ENCODE results near the gene IL16.

The IL16 gene

DNA sequence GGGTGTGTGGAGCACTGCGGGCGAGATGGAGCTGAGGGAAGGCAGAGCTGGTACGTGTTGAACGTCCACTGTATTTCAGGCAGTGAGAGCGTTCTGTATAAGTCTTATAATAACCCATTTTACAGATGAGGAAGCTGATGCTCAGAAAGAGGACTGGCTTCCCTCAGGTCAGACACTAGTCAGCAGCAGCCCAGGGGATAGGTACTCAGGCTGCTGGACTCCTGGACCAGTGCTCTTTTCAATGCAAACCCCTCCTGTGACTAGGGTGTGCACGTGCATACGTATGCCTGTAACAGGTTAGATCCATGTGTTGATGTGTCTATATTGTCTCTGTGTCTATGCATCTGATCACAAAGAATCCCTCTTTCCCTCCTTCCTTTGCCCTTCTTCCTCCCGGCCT is 8.3 kb upstream of the IL16 start:
- TF ChIP-seq RAD21 (IDR thresholded peaks at IDR 0.05; ENCODE audit: low read depth) (no peak), TEAD4 (IDR thresholded peaks at IDR 0.05) (no peak), CEBPB (IDR thresholded peaks at IDR 0.05) (no peak), FOXM1 (IDR thresholded peaks at IDR 0.05; ENCODE audit: borderline replicate concordance, low read depth) (no peak), TCF12 (IDR thresholded peaks at IDR 0.05; ENCODE audit: low read depth) (no peak)
- TF ChIP-seq, protein P1, sequence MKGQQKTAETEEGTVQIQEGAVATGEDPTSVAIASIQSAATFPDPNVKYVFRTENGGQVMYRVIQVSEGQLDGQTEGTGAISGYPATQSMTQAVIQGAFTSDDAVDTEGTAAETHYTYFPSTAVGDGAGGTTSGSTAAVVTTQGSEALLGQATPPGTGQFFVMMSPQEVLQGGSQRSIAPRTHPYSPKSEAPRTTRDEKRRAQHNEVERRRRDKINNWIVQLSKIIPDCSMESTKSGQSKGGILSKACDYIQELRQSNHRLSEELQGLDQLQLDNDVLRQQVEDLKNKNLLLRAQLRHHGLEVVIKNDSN (IDR thresholded peaks at IDR 0.05) = no peak

DNA sequence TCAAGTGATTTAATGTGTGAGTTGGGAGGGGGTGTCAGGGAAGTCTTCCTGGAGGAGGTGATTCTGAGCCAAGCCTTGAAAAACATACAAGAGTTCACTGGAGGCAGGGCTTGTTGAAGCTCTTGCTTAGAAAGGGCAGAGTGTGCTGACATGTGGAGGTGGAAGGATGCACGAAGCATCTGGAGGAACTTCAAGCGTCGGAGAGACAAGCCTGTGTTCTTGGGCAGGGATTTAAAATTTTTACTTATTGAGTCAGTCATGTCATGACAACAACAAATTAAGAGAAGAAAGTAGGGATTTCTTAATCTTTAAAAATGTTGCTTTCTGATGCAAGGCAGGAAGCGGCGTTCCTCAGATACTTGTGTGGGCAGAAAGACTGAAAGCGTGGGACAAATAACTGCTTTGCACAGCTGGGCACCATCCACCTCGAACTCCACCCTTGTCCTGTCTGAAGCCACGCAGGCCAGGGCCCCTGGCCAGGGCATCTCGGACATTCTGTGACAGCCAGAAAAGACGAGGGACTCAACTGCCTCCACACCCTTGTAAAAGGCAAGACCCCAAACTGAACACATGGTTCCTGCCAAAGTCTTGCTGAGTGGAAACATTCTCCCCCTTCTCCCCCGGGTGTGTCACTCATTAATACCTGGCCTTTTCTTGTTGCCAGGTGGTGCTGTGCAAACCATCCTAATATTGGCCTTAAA is 6.9 kb upstream of the IL16 start:
- TF ChIP-seq, protein P2, sequence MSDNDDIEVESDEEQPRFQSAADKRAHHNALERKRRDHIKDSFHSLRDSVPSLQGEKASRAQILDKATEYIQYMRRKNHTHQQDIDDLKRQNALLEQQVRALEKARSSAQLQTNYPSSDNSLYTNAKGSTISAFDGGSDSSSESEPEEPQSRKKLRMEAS (IDR thresholded peaks at IDR 0.05) = no peak
- TF ChIP-seq RAD21 (IDR thresholded peaks at IDR 0.05; ENCODE audit: low read depth) (no peak), CREB1 (IDR thresholded peaks at IDR 0.05; ENCODE audit: low read depth) (no peak), TCF12 (IDR thresholded peaks at IDR 0.05; ENCODE audit: low read depth) (no peak), EP300 (IDR thresholded peaks at IDR 0.05; ENCODE audit: borderline replicate concordance) (no peak), EGR1 (IDR thresholded peaks at IDR 0.05) (no peak), CEBPB (IDR thresholded peaks at IDR 0.05) (no peak), REST (IDR thresholded peaks at IDR 0.05; ENCODE audit: low read depth) (no peak), FOXM1 (IDR thresholded peaks at IDR 0.05; ENCODE audit: borderline replicate concordance, low read depth) (no peak), NFIC (IDR thresholded peaks at IDR 0.05) (no peak), TAF1 (IDR thresholded peaks at IDR 0.05; ENCODE audit: low read depth) (no peak), ZBTB7A (IDR thresholded peaks at IDR 0.05; ENCODE audit: low read depth) (no peak), YY1 (IDR thresholded peaks at IDR 0.05; ENCODE audit: low read depth) (no peak)

DNA sequence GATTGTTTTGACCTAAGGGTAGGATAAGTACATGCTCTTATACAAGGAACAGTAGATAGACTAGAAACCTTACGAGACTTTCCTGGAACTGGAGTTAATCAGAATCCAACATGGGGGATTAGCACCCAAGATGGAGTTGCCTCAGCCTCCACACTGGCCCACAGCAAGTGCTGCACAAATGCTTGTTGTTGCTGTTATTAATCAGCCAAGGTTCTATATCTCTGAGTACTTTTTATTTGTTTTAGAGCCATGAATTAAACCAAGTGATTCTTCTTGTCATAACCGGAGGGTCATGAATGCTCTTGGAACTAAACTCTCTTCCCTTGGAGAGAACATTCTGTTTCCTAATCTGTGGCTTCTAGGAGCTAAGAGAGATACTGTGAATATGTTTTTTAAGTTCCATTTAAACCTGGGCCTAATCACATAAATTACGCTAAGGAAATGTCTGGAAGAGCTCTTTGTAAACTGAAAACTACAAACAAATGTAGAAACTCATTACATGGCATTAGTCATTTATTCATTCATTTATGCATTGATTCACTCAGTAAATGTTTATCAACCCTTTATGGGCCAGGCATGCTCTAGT is 5.7 kb upstream of the IL16 start:
- TF ChIP-seq YY1 (IDR thresholded peaks at IDR 0.05; ENCODE audit: low read depth) (no peak), TEAD4 (IDR thresholded peaks at IDR 0.05) (no peak), FOXM1 (IDR thresholded peaks at IDR 0.05; ENCODE audit: borderline replicate concordance, low read depth) (no peak), EP300 (IDR thresholded peaks at IDR 0.05; ENCODE audit: borderline replicate concordance) (no peak), TCF12 (IDR thresholded peaks at IDR 0.05; ENCODE audit: low read depth) (no peak), NFIC (IDR thresholded peaks at IDR 0.05) (no peak), ZBTB7A (IDR thresholded peaks at IDR 0.05; ENCODE audit: low read depth) (no peak), REST (IDR thresholded peaks at IDR 0.05; ENCODE audit: low read depth) (no peak), CREB1 (IDR thresholded peaks at IDR 0.05; ENCODE audit: low read depth) (no peak), EGR1 (IDR thresholded peaks at IDR 0.05) (no peak), CEBPB (IDR thresholded peaks at IDR 0.05) (no peak), RAD21 (IDR thresholded peaks at IDR 0.05; ENCODE audit: low read depth) (no peak), TAF1 (IDR thresholded peaks at IDR 0.05; ENCODE audit: low read depth) (no peak)
- TF ChIP-seq, protein P1 (IDR thresholded peaks at IDR 0.05) = no peak
- TF ChIP-seq, protein P2 (IDR thresholded peaks at IDR 0.05) = no peak

DNA sequence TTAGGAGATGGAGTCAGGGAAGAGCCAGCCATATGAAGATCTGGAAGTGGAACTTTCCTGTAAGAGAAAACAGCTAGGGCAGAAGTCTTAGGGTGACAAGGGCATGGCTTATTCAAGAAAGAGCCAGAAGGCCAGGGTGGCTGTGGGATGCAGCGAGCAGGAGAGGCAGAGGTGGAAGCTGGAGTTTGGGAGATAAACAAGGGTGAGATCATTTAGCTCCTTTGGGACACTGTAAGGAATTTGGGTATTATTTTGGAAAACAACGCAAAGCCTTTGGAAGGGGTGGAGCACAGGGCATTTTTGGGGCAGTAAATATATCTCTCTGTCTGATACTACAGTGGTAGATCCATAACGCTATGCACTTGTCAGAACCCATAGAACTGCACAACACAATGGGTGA is 5.0 kb upstream of the IL16 start:
- TF ChIP-seq, protein P1 (IDR thresholded peaks at IDR 0.05) = no peak
- TF ChIP-seq, protein P2 (IDR thresholded peaks at IDR 0.05) = no peak
- TF ChIP-seq RAD21 (IDR thresholded peaks at IDR 0.05; ENCODE audit: low read depth) = no peak
- TF ChIP-seq TEAD4 (IDR thresholded peaks at IDR 0.05) = no peak
- no peak for TF ChIP-seq EGR1 (IDR thresholded peaks at IDR 0.05)
- no peak for TF ChIP-seq CEBPB (IDR thresholded peaks at IDR 0.05)
- no peak for TF ChIP-seq CREB1 (IDR thresholded peaks at IDR 0.05; ENCODE audit: low read depth)
- no peak for TF ChIP-seq FOXM1 (IDR thresholded peaks at IDR 0.05; ENCODE audit: borderline replicate concordance, low read depth)

- TF ChIP-seq RAD21 (IDR thresholded peaks at IDR 0.05; ENCODE audit: low read depth) = no peak
- TF ChIP-seq, protein P1 (IDR thresholded peaks at IDR 0.05) = no peak
- TF ChIP-seq EGR1 (IDR thresholded peaks at IDR 0.05) = no peak
Observed at GRCh38 chr15:81194723-81195122, 2.0 kb upstream of the IL16 start.
